ENCODE results near the gene HKDC1.
"Not testable (repeated sequence)": the region's sequence is repeated elsewhere in the genome, so short reads cannot be mapped to it uniquely, and the experiment has no call there.

The HKDC1 gene

DNA sequence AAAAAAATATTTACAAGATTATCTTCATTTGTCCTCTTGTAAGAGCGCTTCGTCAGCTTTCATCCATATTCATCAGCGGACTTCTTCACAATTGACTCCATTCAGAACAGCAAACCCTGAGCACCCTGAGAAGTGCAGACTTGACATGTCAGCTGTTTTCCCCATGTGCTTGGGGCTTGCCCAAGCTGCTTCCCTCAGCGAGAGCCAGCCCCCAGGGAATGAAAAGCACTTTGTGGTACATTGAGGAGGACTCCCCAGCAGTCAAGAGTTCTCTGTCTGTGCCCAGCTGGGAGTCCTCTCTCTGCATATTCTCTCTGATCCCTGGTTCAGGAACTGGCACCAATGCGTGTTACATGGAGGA, 22.7 kb downstream of the HKDC1 start:
- DNase-seq = no peak

GRCh38 chr10:69243817-69244216, 23.7 kb downstream of the HKDC1 start:
- no peak for DNase-seq

GRCh38 chr10:69246036-69246435, 25.9 kb downstream of the HKDC1 start:
- no peak for DNase-seq

GRCh38 chr10:69246581-69247312, 26.6 kb downstream of the HKDC1 start:
- no peak for DNase-seq

DNA sequence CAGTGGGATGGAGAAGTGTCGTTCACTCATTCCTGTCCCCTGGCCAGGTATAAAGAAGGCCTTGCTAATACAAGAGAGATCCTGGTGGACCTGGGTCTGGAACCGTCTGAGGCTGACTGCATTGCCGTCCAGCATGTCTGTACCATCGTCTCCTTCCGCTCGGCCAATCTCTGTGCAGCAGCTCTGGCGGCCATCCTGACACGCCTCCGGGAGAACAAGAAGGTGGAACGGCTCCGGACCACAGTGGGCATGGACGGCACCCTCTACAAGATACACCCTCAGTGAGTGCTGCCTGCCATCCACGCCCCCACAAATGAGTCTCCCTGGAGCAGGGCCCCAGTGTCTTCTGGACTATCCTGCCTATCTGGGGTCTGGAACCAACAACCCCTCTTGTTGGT, 27.2 kb downstream of the HKDC1 start:
- DNase-seq = no peak

DNA sequence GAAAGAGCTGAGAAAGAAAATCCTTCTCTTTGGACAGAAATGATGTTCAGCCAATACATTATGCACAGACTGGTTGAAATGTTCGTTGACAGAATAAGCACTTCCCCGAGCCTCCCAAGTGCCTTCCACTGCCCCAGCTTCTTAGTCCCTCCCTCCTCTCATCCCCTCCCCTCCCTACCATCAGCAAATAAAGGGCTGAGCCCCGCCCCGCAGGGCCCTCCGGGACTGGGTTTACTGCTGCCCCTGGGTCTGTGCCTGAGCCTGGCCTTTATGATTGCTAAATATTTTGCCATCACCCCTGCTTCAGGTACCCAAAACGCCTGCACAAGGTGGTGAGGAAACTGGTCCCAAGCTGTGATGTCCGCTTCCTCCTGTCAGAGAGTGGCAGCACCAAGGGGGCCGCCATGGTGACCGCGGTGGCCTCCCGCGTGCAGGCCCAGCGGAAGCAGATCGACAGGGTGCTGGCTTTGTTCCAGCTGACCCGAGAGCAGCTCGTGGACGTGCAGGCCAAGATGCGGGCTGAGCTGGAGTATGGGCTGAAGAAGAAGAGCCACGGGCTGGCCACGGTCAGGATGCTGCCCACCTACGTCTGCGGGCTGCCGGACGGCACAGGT, 28.1 kb downstream of the HKDC1 start:
- no peak for DNase-seq

- DNase-seq = no peak
These were observed 29.9 kb downstream of the HKDC1 start for GRCh38 chr10:69250041-69250440.

DNA sequence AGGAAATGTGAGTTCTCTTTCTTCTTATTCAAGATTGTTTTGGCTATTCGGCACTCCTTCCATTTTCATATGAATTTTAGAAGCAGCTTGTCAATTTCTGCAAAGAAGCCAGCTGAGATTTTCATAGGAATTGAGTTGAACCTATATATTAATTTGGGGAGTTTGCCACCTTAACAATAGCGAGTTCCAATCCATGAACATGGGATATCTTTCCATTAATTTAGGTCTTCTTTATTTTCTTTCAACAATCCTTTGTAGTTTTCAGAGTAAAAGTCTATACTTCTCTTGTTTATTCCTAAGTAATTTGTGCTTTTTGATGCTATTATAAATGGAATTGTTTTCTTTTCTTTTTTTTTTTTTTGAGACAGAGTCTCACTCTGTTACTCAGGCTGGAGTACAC, 31.3 kb downstream of the HKDC1 start:
- not testable (repeated sequence) for DNase-seq

- no peak for DNase-seq
These were observed 33.0 kb downstream of the HKDC1 start for GRCh38 chr10:69253171-69253570.

DNA sequence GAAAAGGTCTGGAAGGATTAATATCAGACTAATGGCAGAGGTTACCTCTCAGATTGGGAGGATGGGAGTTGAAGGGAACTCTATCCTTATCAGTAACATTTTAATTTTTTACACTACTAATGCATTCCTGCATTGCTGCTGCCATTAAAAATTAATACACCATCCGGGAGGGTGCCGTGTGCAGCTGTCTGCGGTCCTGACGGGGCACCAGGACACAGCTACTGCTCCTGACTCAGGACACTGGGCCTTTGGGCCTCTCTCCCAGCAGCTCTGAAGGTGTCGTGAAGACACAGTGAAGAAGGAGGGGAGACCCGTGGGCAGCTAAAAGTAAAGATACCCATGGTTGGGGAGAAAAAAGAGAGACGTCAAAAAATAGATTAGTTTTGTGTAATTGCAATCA, 34.7 kb downstream of the HKDC1 start:
- no peak for DNase-seq

DNA sequence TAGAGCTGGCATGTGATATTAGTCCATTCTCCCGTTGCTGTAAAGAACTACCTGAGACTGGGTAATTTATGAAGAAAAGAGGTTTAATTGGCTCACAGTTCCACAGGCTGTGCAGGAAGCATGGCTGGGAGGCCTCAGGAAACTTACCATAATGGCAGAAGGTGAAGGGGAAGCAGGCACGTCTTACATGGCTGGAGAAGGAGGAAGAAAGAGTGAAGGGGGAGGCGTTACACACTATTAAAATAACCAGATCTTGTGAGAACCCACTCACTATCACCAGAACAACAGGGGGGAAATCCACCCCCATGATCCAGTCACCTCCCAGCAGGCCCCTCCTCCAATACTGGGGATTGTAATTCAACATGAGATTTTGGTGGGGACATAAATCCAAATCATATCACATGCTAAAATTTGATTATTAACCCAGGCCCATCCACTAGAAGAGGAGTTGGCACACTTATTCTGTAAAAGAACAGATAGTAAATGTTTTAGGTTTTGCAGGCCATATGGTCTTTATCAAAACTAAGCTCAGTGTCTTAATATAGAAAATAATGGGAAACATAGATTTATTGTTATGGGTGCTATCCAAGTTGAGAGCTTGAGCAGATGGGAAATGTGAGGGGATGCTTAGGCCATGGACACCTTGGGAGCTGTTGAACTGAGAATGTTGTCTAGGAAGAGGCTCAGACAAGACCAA, 39.6 kb downstream of the HKDC1 start:
- no peak for DNase-seq

DNA sequence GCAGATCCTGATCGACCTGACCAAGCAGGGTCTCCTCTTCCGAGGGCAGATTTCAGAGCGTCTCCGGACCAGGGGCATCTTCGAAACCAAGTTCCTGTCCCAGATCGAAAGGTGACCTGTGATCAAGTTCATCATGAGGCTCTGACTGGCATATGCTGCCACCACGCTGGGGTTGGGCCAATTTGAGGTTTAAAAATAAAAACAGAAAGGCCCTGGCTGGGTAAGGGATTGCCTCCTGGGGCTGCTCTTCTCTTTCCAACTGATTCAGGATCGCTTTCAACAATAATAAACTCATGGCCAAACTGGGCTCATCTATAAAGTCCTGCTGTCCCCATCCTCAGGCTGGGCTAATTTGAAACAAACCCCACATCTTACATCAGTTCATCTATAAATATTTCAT, 41.1 kb downstream of the HKDC1 start:
- DNase-seq = no peak

DNA sequence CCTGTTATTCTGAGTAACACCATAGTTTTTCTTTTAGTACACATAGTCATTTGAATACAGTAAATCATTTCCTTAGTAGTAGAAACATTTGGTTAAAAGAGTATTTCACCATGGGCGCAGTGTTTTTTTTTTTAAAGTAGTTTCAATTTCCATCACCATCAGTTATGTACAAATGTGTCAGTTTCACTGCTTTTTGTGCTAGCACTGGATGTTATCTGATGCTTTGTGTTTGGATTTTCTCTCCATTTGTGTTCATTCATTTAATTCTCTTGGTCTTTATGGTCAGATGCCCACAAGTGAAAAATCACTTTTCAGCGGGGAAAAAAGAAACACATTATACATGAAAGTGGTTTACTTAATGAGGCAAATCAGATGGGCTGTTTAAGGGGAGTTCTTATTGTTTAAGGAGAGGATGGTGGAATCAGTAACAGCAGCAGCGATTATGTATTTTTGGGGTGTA, 42.2 kb downstream of the HKDC1 start:
- no peak for DNase-seq

DNA sequence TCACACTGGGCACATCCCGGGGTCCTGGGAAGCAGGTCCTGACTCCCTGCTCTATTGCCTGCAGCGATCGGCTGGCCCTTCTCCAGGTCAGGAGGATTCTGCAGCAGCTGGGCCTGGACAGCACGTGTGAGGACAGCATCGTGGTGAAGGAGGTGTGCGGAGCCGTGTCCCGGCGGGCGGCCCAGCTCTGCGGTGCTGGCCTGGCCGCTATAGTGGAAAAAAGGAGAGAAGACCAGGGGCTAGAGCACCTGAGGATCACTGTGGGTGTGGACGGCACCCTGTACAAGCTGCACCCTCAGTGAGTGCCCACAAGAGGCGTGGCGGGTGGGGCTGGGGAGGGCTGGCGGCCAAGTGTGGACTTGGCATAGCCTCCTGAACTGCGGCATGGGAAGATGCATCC, 45.4 kb downstream of the HKDC1 start:
- no peak for DNase-seq

DNA sequence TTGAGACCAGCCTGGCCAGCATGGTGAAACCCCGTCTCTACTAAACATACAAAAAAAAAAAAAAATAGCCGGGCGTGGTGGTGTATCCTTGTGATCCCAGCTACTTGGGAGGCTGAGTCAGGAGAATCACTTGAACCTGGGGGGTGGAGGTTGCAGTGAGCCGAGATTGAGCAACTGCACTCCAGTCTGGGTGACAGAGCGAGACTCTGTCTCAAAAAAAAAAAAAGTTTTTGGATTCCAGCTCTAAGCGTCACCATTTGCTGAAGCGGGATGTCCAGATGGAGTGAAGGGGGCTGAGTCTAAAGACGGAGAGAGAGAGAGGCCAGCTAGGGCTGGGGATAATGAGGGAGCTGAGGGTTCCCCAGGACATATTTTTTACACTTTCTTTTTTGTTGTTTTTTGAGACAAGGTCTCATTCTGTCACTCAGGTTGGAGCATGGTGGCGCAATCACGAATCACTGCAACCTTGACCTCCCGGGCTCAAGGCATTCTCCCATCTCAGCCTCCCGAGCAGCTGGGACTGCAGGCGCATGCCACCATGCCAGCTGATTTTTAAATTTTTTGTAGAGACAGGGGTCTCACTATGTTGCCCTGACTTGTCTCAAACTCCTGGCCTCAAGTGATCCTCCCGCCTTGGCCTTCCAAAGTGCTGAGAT, 48.8 kb downstream of the HKDC1 start:
- no peak for DNase-seq

GRCh38 chr10:69269761-69270160, 49.6 kb downstream of the HKDC1 start:
- DNase-seq = no peak

GRCh38 chr10:69270990-69271389, 50.9 kb downstream of the HKDC1 start:
- no peak for DNase-seq

DNA sequence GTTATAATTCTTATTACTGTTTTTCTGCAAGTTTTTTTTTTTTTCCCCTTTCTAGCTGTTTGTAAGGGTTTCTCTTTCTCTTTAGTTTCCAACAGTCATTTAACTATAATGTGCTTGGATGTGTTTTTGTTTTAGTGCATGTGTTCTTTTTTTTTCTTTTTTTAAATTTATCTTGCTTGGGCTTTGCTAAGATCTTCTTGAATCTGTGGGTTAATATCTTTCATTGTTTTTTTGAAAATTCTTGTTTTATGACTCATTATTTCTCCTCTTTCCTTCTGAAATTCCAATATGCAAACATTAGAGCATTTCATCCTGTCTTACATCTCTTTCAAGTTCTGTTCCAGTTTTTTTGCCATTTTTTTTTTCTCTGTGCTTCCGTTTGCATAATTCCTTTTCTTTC, 52.5 kb downstream of the HKDC1 start:
- no peak for DNase-seq

- DNase-seq = no peak
These were observed 55.3 kb downstream of the HKDC1 start for GRCh38 chr10:69275444-69275843.

GRCh38 chr10:69276503-69276902, 56.4 kb downstream of the HKDC1 start:
- DNase-seq = no peak

DNA sequence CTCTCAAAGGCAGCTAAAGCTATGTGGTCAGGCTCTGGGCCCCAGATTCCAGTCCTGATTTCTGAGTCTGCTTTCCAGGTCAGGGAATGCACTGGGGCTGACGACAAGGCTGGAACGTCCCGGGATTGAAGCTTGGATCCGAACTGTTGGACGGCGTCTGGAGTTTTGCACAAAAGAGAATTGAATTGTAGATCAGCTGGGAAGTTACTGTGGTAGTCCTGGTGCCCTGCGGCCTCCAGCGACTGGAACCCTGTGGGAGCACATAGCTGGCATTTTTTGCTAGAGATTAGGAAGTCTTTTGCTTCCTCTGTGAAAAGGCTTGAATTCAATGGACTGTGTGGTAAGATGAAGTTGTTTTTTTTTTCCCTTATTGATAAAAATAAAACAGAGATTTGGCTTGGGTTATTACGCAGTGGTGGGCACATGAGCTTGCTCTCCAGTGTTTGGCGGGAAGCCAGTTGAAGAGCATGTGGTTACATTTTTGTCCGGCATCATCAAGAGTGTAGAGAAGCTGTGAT, 58.4 kb downstream of the HKDC1 start, which contains the start of gene HK1:
TSS of gene HK1 (plus strand) at position 51 of the 518 bp plus-strand sequence.
- no peak for DNase-seq

GRCh38 chr10:69279110-69279509, 59.0 kb downstream of the HKDC1 start:
- DNase-seq = no peak
